AG04449 (cell line): Measurements from ENCODE around the gene CAMK1.

Experiments
- CTCF ChIA-PET: fragments of 350-600 bp; formaldehyde crosslinking; extraction: SDS; loops from one replicate; lab custom pipeline; 2021; ENCODE audit warnings: antibody characterized with exemption; lab: Yijun Ruan, JAX
- POLR2A ChIA-PET: fragments of 400-600, 350-600 bp; formaldehyde crosslinking; extraction: SDS; loops from one replicate; lab custom pipeline; 2020; ENCODE audit warnings: antibody characterized with exemption, inconsistent platforms; lab: Yijun Ruan, JAX
- DNase-seq: peaks from one replicate; pipeline ENCODE4 v3.0.0-alpha.2; 2010; ENCODE audit warnings: low read depth, low spot score
- H3K4me3 ChIP-seq: 2 replicates; pipeline ENCODE4 v1.5.1; 2011; ENCODE audit warnings: low read depth, mild to moderate bottlenecking, control low read depth, low read length
- CTCF ChIP-seq: IDR thresholded peaks from one replicate; pipeline ENCODE4 v1.5.1; 2011; ENCODE audit warnings: mild to moderate bottlenecking, moderate library complexity, low read length, control low read depth, inconsistent platforms; ENCODE audit not compliant: insufficient read depth; ENCODE audit errors: missing control alignments

Gene CAMK1

GRCh38 chr3:9767418-9767817 lies 2.3 kb downstream of the CAMK1 start:
- ChIA-PET CTCF (no interaction called here), POLR2A (no interaction called here)
- DNase-seq: no peak
- H3K4me3 ChIP-seq: no peak overlapping the region
- no peak for TF ChIP-seq CTCF

GRCh38 chr3:9765865-9766264 lies 3.9 kb downstream of the CAMK1 start:
- ChIA-PET CTCF (no interaction called here), POLR2A (no interaction called here)
- H3K4me3 ChIP-seq: no peak overlapping the region
- TF ChIP-seq CTCF: no peak
- DNase-seq: no peak

GRCh38 chr3:9762871-9763270 lies 6.9 kb downstream of the CAMK1 start:
- ChIA-PET POLR2A (interaction anchor here (0.7 kb wide), 1 partner anchor 9 kb away, joined by 3 read pairs; no protein-coding TSS in a partner anchor), CTCF (interaction anchor here (0.5 to 1.1 kb wide), 2 partner anchors 260 to 513 kb away, joined by 3 read pairs; no protein-coding TSS in a partner anchor)
- no peak for DNase-seq
- no peak overlapping the region for H3K4me3 ChIP-seq
- TF ChIP-seq CTCF: no peak

- no peak overlapping the region for H3K4me3 ChIP-seq
- ChIA-PET POLR2A (no interaction called here), CTCF (no interaction called here)
- DNase-seq: no peak
- TF ChIP-seq CTCF: no peak
Observed at GRCh38 chr3:9761919-9762318, 7.8 kb downstream of the CAMK1 start.

- no peak overlapping the region for H3K4me3 ChIP-seq
- DNase-seq: no peak
- ChIA-PET CTCF (interaction anchor here (1.7 kb wide), 1 partner anchor 12 kb away, joined by 4 read pairs; no protein-coding TSS in a partner anchor), POLR2A (no interaction called here)
- no peak for TF ChIP-seq CTCF
Observed at GRCh38 chr3:9760779-9761505, 8.8 kb downstream of the CAMK1 start.

- ChIA-PET POLR2A (no interaction called here), CTCF (no interaction called here)
- no peak for TF ChIP-seq CTCF
- DNase-seq: no peak
- no peak overlapping the region for H3K4me3 ChIP-seq
Observed at GRCh38 chr3:9757427-9757826, 12.3 kb downstream of the CAMK1 start.
